Stimulated activated CD8-positive, alpha-beta memory T cell treated with anti-CD3 and anti-CD28 coated beads, Interleukin-15, amount 100 ng/mL, for 1 hour (primary cell): Measurements from ENCODE around the gene APLF.
"Not testable (repeated sequence)": the region's sequence is repeated elsewhere in the genome, so short reads cannot be mapped to it uniquely, and the experiment has no call there.

Source experiments
- DNase-seq: peaks from one replicate; pipeline ENCODE4 v3.0.0-alpha.2; 2020; ENCODE audit warnings: low read depth

Gene APLF

GRCh38 chr2:68441179-68441993, 26.0 kb upstream of the APLF start:
- DNase-seq, result peak; percentile 70

- DNase-seq, result no peak
Observed at GRCh38 chr2:68441994-68442322, 25.4 kb upstream of the APLF start.

DNA sequence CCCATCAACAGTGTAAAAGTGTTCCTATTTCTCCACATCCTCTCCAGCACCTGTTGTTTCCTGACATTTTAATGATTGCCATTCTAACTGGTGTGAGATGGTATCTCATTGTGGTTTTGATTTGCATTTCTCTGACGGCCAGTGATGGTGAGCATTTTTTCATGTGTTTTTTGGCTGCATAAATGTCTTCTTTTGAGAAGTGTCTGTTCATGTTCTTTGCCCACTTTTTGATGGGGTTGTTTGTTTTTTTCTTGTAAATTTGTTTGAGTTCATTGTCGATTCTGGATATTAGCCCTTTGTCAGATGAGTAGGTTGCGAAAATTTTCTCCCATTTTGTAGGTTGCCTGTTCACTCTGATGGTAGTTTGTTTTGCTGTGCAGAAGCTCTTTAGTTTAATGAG, 21.0 kb upstream of the APLF start:
- not testable (repeated sequence) for DNase-seq

GRCh38 chr2:68447118-68447517, 20.3 kb upstream of the APLF start:
- no peak for DNase-seq

- DNase-seq, result no peak
Observed at GRCh38 chr2:68448671-68449653, 18.4 kb upstream of the APLF start.

DNA sequence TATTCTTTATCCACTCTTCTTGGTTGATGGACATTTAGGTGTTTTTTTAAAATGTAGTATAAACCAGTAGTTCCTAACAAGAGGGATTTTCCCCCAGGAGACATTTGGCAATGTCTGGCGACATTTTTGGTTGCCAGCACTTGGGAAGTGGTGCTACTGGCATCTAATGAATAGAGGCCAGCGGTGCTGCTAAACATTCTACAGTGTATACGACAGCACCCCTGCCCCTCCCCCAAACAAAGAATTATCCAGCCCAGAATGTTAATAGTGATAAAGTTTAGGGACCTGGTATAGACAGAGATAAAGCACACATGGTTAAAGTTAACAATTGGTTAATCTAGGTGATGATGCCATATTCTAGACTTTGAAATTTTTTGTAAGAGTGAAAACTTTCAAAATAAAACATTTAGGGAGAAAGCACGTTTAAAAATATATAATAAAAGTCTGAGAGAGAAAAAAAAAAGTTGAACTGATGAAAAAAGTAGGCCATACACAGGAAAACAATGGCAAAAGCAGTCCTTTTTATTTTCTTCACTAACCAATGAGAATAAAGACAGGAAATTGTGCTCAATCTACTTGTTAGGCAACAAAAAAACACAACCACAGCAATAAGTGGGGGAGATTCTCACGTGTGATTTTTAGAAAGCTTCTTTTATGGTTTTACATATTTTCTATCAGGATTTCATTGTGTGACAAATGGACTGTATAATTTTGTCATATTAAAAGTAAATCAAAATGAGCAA, 15.1 kb upstream of the APLF start:
- DNase-seq, result no peak

- no peak for DNase-seq
Observed at GRCh38 chr2:68453761-68454360, 13.5 kb upstream of the APLF start.

DNA sequence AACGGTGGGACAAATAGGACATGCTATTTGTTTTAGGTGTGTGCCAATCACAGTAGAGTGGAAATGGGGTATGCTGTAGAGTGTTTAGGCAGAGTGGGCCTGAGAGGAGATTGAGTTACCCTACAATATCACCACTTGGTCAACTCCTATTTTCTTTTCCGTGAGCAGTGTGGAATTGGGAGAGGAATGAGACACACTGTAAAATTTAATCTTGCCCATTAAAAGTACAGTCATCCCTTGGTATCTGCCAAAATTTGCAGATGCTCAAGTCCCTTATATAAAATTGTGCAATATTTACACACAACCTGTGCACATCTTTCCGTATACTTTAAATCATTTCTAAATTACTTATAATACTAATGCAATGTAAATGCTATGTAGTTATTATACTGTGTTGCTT, 12.7 kb upstream of the APLF start:
- no peak for DNase-seq

DNA sequence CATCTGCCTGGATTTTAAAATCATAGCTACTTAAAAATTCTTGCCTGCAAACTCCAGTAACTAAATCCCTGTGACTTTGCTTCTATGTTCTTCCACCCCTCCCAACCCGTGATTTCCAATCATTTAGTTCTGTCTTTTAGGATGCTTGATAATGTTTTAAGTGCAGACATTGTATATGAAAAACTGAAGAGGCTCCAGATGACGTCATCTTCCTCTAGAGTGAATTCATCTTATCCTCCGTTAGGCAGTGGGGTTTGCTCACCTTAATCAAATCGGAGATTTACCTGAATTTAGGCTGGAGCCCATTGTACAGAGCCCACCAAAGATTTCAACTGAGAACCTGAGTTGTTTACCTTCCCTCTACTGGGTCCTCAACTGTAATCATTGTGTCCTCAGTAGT, 11.2 kb upstream of the APLF start:
- no peak for DNase-seq

GRCh38 chr2:68458981-68459380, 8.4 kb upstream of the APLF start:
- no peak for DNase-seq

GRCh38 chr2:68463287-68463877, 4.0 kb upstream of the APLF start:
- DNase-seq, result no peak

GRCh38 chr2:68464651-68465050, 2.7 kb upstream of the APLF start:
- DNase-seq, result no peak

GRCh38 chr2:68465081-68465916, 2.1 kb upstream of the APLF start:
- no peak for DNase-seq

GRCh38 chr2:68466361-68466777, 1.0 kb upstream of the APLF start:
- DNase-seq, result peak; percentile 30

DNA sequence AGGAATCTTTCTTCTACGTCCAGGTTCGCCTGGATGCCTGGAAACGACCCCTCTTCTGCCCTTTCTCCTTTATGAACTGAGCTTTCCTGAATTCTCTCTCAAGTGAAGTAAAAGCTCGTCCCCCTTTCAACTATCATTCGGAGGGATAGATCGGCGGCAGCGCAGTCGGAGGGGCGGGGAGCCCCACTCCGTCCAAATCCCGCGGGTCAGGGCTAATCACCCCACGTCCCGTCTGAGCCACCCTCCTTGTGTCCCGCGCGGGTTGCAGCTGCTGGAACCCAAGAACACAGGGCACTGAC, 658 bp upstream of the APLF start:
- no peak for DNase-seq

DNA sequence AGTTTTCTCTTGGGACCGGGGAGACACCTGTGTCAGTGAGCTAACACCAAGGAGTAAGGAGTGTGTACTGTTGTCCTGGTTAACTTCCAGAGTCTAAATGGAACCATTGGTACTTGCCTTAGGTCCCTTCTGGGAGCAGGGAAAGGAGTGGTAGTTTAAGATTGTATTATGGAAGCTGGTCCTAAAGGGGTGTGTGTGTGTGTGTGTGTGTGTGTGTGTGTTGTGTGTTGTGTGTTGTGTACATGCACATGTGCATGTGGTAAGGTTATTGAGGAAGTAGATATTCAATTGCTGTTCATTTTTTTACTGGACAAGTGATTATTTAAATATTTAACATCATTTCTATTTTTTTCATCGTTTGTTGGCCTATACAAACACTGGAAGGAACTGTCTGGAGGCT, 1.4 kb downstream of the APLF start:
- no peak for DNase-seq

DNA sequence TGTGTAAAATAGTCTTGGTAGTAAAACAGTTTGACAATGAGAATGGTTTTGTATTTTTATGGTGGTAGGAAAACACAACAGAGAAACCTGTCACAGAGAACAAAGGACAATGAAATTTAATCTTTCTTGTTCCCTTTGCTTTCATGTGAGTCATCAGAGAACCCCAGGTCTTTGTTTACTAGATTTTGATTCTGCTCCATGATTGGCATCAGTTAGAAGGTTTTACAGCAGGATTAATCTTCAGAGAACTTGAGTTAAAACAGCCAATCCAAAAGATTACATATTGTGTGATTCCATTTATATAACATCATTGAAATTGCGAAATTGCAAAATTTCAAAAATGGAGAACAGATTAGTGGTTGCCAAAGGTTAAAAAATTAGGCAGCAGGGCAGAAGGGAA, 2.5 kb downstream of the APLF start:
- DNase-seq, result no peak

DNA sequence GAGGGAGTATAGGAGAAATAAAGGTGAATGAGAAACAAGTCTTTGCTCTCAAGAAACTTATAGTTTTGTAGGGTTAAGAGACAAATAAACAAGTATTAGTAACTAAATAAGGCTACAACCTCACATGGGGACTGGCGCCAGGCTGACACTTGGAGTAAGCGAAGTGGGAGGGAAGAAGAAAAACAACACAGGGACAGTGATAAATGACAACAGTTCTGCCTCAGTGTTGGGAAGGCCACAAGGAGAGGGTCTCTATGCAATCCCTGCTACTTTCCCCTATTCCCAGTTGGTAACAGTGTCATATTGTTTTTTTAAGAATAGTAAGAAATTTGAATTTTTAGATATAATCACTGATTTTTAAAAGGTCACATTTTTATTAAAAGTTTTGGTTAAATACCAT, 4.0 kb downstream of the APLF start:
- DNase-seq, result no peak

GRCh38 chr2:68472796-68473414, 5.5 kb downstream of the APLF start:
- no peak for DNase-seq

DNA sequence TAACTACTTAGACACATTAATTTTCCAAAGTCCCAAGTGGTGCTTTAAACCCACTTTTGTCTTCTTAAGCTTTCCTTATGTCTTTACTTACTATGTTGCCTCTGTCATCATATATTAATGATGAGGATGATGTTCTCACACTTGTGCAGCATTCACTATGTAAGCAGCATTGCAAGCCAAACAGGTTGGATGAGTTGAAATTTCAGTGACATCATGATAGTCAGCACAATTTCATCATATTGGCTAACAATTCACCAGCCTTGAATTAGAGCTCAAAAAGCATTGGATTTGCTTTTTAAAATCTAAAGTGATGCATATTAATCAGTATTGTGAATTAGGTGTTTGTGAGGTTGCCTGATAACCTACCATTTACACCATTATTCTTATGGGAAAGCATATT, 7.7 kb downstream of the APLF start:
- no peak for DNase-seq

DNA sequence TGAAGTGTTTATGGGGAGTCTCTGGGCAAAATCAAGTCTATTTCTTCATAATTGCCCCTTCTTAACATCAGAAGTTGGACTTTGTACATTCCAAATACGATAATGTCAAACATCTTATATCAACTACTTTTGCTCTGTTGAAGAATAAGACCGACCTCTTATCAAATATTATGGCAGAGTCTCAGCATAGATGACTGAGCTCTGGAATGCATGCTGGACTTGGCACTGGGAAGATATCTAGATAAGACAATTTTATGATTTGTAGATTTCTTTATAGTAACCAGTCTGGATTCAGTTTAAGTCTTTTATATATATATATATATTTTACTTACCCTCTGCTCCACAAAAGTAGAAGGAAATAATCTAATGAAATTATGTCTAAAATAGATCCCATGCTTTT, 8.2 kb downstream of the APLF start:
- no peak for DNase-seq
